Measurements from ENCODE around the gene HOXA5.

HOXA5 gene

GRCh38 chr7:27095897-27096767 lies 47.3 kb downstream of the HOXA5 start, which contains the start of gene HOXA1:
Gene HOXA1, minus strand, starts transcription at chr7:27096000. Its CDS starts 88 bp downstream, at chr7:27095912.
- peak; percentile 50 to 57 for DNase-seq (ENCODE audit: low read depth in 2 of 2)

GRCh38 chr7:27095050-27095896 lies 48.2 kb downstream of the HOXA5 start:
- DNase-seq (ENCODE audit: low read depth in 2 of 2): peak in 1 of 2 donors; percentile 6

DNA sequence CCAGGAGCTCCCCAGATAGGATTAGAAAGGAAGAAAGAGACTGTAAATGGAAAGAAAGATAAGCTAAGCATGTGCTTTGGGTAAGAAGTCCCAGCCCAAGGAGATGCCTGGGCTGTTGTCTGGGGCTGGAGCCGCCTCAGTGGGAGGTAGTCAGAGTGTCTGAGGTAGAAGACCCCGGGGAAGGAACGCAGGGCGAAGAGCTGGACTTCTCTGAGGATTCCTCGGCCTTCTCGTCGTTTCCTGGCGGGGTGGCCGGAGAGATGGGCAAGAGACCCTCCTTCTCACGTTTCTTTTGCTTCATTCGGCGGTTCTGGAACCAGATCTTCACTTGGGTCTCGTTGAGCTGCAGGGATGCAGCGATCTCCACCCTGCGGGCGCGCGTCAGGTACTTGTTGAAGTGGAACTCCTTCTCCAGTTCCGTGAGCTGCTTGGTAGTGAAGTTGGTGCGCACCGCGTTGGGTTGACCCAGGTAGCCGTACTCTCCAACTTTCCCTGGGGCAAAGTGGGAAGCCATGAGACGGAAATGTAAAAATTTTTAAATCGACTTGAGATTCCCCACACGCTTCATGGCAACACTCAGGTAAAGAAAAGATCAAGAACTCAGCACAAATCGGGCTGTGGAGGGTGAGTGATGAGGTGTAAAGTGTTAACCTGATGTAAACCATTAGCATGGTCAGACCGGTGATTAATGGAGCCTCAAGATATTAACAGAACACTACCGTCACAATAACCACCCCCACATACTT lies 49.0 kb downstream of the HOXA5 start:
- no peak for DNase-seq (ENCODE audit: low read depth in 2 of 2)

DNA sequence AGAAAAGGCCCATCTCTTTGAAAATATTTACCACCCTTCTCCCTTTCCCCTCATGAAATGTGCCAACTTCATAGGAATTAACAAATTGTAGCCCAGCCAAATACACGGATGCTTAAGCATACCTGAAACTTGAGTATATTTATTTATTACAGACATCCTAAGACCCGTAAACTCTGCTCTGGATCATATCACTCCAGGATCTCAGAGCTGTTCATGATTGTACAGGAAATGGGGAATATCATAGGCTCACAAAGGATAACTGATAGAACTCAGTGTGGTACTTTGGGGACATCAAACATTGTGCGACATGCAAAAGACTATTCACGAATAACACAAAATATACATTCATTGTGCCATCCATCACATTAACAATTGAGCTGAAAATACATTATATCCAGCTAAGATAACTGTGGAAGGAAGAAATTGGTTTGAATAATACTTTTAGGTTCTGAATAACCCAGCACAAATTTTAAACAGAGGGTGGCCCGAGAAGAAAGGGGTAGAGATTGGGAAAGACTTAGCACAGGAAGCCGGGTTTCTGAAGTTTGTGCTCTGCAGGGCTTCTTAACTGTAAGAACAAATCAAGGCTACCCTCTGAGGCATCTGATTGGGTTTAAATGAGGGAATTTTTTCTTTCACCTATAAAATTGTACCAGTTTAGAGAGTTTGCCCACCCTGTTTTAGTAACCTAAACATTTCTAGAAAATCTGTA lies 50.1 kb downstream of the HOXA5 start:
- DNase-seq (ENCODE audit: low read depth in 2 of 2): no peak

DNA sequence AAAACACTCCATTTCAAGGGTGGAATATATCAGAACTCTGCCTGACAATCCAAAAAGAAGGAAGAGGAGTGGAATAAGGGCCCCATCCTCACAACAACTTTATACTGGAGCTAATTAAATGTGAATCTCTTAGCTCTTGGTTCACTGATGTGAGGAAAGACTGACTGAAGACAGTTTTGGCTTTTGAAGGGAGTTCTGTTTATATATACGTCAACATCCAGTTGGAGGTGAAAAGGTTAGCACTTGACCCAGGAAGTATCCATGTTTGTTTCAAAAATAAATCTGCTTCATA lies 50.7 kb downstream of the HOXA5 start:
- DNase-seq (ENCODE audit: low read depth in 2 of 2): no peak

- no peak for DNase-seq (ENCODE audit: low read depth in 2 of 2)
Observed at GRCh38 chr7:27091941-27092818, 51.3 kb downstream of the HOXA5 start.

DNA sequence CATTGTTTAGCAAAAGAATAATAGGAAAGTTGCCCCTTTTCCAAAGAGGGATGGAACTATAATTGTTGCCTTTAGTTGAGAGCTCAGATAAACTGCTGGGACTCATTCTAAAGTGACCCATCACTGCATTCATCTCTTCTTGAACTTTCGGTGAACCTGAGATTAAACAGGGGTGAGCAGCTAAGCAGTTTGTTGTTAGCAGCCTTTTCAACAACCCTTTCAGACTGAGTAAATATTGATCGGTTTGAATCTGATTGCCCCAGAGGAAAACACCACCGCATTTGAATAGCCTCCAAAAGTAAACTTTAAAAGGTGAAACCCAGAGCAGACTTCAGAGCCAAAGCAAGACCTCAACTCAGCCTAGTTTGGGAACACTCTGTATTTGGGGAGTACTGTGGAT lies 52.4 kb downstream of the HOXA5 start:
- no peak for DNase-seq (ENCODE audit: low read depth in 2 of 2)
